Measurements from ENCODE around the gene KLHL33.
"Not testable (repeated sequence)": the region's sequence is repeated elsewhere in the genome, so short reads cannot be mapped to it uniquely, and the experiment has no call there.

The KLHL33 gene

GRCh38 chr14:20435582-20436362, at the start of gene KLHL33:
Gene KLHL33, minus strand, starts transcription at chr14:20436166. Its CDS starts 355 bp downstream, at chr14:20435811.
- no peak for DNase-seq

DNA sequence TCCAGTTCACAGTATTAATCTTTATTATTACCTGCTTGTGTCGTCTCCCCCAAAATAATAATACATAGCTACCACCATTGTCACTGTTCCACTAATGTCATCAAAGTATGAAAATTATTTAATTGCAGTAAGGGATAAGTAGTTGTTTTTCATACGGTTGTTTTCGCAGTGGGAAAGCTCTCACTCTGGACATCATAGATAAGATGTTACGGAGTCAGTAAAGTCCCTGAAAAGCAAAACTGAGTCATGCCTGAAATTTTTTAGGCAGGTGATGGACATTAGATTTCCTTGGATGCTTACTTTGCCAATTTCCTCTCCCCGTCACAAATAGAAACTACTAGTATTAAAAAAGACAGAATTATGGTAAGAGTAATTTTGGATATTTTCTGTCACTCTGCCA, 46.4 kb upstream of the KLHL33 start:
- DNase-seq, result no peak

DNA sequence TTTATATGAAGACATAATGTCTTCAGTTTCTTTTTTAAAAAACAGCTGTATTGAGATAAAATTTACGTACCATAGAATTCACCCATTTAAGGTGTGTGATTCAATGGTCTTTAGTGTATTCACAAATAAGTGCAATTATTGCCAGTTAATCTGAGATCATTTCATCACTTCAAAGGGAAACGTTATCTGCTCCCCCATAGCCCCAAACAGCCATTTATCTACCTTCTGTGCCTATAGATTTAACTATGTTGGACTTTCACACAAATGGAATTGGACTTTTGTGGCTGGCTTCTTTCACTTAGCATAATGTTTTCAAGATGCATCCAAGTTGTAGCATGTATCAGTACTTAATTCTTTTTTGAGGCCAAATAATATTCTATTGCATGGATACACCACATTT, 42.9 kb upstream of the KLHL33 start:
- no peak for DNase-seq

DNA sequence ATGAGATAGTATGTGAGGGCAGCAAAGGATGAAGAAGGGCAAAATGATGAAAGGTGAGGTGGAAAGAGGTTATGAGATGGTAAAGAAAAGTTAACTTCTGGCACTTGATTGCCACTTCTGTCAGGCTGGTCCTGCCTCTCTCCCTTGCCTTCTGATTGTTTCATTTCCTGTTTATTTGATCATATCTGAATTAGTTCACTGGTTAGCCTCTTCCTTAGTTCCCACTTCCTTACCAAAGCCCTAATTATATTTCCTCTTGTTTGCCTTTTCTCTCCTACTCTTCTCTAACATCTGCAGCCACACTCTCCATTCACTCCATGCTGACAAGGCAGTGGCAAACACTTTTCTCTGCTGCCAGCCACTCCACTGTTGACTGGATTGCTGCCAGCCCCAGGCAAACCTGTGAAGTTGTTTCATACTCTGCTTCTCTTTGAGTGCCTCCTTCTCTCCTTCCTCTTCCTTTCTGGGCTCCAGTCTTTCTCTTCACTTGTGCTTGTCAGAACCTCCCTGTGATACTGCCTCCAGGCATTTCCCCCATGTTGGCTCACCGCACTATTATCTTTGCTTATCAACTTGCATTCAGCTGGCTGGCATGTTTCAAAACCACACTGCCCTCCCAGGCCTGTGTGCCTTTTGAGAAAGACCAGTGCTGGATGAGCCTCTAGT, 41.4 kb upstream of the KLHL33 start:
- peak; percentile 22 for DNase-seq

DNA sequence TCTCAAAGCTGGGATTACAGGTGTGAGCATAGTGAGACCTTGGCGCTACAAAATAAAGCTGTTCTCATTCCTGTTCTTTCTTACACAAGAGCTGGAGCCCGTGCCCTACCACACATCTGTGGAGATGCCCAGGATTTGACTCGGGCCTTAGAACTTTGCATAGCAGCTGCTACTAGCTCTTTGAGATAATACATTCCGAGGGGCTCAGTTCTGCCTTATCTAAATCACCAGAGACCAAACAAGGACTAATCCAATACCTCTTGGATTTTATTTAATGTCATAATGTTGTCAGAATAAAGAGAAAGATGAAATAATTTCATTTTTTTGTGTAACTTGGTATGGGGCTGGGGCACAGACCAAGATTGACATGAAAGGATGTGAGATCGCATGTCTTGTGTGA, 40.8 kb upstream of the KLHL33 start:
- DNase-seq, result no peak

GRCh38 chr14:20472536-20473169, 36.7 kb upstream of the KLHL33 start:
- DNase-seq, result no peak

DNA sequence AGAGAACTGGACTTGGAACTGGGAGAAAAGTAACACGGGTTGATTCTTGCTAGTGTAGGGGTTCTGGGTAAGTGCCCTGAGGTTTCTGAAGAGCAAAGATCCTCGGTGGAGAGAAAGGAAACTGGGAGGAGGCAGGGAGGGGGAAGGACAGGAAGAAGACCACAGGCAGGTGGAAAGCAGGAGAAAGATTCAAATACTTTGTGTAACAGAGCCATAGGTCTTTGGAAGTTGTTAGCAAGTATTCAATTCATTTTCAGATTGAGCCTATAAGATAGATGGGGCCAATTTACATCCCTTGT, 34.6 kb upstream of the KLHL33 start:
- DNase-seq, result no peak

GRCh38 chr14:20469890-20470602, 34.1 kb upstream of the KLHL33 start:
- peak; percentile 37 for DNase-seq

DNA sequence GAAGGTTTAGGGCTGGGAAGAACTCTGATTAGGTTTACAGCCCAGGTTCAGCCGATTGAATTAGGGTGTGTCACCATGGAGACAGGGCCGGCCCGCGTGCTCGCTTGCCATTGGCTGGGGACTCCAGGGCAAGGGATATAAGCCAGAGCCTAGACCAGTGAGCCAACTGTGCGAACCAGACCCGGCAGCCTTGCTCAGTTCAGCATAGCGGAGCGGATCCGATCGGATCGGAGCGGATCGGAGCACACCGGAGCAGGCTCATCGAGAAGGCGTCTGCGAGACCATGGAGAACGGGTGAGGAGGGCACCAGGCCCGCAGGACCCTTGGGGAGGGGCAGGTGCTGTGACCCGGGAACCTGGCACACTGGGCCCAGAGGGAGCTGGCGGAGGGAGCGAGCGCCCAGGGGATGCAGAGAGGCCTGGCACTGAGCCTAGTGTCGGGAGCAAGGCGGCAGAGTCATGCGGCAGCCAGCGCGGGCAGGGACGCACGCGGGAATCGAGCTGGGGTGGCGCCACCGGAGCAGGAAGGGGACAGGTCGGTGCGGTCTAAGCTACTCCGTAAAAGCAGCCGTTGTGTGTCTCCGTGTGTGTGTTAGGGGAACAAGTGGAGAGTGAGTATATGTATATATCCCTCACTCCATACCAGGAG, 33.4 kb upstream of the KLHL33 start, which contains the start of gene PNP:
PNP (plus strand) TSS at position 165 of the 648 bp plus-strand sequence; CDS start at position 284, 119 bp downstream.
- peak; percentile 80 for DNase-seq

DNA sequence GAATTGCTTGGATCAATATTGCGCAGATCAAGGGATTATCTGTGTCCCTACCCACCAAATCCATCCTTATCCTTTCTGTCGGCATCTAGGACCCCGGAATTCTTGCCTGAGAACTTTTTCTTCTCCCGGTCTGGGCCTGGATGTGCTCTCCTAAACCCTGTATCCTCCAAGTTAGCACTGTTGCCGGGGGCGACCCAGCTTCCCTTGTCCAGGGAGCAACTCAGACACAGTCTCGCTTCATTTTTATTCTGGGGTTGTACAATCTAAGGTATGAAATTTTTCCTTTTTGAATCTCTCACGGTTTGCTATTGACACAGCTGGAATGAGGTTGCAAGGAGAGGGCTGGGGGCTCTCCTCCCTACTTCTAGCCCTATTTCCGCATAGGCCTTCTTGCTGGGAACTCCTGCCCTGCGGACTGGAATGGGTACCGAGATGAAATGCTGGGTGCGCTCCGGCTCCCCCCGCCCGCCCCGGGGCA, 32.8 kb upstream of the KLHL33 start:
- no peak for DNase-seq

DNA sequence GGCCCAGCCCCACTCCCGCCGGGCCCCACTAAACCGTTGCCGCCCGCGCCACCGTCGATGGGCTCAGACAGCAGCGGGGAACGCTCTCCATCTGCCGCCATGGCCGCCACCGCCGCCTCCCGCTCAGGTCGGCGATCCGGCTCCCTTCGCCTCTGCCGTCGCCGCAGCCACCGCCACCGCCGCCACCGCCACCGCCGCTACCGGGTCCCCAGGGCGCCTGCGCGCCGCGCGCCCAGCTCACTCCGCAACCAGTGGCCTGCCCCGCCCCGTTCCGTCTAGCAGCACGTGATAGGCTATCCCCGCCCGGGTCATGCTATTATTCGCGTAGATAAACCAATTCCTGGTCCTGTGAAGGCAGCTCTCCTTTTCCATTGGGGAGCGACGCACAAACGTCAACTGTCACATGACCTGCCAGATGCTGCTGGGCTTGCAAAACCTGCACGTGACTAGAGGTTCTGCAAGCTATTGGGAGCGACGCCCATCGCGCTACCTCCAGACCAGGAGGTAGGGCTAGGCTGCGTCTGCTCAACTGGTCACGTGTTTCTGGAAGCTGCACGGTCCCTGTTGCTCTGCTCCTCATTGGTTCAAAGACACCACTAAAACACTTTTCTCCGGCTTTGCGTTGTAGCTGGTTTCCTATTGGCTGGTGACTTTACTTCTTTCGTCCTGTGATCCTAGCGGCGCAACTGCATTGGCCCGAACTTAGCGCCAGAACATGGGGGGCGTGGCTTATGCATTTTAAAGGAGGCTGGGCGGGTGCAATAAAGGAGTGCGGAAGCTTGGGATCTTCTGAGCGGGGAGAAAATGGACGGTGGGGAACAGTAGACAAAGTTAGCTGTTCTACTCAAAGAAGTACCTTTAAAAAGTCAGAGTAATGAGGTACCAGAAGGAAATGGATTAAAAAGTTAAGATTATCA, 25.5 kb upstream of the KLHL33 start, which contains the start of gene PIP4P1:
PIP4P1 (minus strand) TSS at position 210 of the 917 bp plus-strand sequence; CDS start at position 101, 109 bp downstream.
- peak; percentile 97 for DNase-seq

DNA sequence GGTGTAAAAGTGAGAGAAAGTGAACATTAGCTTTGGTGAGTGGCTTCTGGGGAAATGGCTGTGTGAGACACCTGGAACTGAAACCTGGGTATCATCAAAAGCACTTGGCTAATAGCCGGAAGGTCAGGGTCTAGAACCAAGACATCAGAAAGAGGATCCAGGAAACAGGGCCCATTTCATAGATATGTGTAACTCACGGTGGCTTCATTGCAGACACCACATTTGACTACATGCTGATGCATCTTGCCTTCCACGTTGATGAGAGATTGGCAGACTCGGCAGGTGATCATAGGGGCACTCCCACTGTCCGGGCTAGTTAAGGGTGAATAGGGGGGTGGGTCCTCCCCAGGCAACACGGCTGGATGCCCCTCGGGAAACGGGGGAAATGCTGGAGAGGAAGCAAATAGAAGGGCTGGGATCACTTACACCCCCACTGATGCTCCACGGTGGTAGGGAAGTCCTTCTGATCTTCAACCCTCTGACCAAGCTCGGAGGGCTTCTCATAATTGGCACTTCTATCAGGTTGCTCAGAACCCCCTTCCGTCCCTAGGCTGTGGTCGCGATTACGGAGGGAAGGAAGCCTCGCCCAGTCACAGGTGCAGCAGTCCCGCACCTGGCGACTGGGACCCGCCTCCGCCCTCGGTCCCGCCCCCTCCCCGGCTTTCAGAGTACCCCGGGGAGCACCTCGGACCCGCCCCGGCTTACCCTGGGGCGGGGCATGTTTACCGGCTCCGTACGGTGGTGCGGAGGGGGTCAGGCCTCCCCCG, 24.7 kb upstream of the KLHL33 start:
- peak; percentile 51 for DNase-seq

- DNase-seq, result no peak
Measured at GRCh38 chr14:20458031-20458789, 22.2 kb upstream of the KLHL33 start.

DNA sequence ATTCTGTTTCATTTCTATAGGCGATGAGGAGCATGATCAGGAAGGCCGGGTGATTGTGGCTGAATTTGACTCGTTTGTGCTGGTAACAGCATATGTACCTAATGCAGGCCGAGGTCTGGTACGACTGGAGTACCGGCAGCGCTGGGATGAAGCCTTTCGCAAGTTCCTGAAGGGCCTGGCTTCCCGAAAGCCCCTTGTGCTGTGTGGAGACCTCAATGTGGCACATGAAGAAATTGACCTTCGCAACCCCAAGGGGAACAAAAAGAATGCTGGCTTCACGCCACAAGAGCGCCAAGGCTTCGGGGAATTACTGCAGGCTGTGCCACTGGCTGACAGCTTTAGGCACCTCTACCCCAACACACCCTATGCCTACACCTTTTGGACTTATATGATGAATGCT, 21.0 kb upstream of the KLHL33 start:
- DNase-seq, result no peak

DNA sequence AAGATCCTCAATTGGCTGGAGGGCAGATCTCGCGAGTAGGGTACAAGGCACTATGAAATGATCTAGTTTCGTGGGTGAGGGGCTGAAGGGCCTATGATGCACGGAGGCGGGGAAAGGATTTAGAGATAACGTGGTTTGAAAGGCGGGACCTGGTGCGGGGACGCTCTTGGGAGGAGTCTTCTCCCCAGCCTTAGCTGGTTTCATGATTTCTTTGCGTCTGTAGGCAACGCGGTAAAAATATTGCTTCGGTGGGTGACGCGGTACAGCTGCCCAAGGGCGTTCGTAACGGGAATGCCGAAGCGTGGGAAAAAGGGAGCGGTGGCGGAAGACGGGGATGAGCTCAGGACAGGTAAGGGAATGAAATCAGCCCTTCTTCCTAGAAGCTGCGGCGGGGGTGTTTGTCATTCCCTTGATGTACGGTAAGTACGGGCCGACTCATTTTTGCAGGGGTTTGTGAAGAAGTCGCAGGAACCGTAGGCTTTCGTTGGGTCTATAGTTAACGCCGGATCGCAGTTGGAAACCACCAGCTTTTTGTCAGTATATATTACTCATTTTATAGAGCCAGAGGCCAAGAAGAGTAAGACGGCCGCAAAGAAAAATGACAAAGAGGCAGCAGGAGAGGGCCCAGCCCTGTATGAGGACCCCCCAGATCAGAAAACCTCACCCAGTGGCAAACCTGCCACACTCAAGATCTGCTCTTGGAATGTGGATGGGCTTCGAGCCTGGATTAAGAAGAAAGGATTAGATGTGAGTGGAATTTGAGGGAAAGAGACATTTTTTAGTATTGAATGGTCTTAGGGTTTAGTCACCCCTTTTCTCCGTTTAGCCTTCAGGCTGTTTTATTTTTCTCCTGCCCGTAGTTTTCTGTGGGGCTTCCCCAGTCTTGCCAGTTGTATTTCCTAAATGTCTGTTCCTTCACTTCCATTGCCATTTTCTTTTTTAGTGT, 19.7 kb upstream of the KLHL33 start:
- no peak for DNase-seq

DNA sequence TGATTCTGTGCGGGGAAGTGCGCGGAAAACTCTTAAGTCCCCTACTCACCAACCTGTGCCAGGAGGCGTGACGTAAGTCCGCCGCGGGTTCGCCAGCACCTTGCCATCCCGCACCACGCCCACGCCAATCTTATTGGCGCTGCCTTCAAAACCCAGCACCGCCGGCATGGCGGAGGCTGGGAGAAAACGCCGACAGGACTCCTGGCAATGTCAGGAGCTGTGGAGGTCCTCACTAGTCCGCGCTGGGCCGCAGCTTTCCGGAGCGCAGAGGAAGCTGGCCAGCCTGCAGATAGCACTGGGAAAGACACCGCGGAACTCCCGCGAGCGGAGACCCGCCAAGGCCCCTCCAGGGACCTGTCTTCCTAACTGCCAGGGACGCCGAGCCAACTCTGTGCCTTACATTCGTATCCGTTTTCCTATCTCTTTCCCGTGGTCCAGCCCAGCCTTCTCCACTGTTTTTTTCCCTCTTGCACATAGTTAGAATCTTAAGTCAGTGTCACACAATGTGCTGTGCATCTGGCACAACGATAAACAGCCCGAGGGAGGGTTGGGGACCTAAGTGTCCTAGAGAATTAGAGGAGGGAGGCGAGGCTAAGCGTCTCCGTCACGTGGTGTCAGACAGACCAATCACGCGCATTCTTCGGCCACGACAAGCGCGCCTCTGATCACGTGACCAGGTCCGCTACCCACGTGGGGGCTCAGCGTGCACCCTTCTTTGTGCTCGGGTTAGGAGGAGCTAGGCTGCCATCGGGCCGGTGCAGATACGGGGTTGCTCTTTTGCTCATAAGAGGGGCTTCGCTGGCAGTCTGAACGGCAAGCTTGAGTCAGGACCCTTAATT, 18.8 kb upstream of the KLHL33 start, which contains the start of the genes APEX1 and OSGEP:
APEX1 (plus strand) TSS at position 711 of the 839 bp plus-strand sequence. CDS start 420 bp downstream, outside the sequence.
OSGEP (minus strand) TSS at position 297 of the 839 bp plus-strand sequence; CDS start at position 168, 129 bp downstream.
- peak; percentile 96 for DNase-seq

DNA sequence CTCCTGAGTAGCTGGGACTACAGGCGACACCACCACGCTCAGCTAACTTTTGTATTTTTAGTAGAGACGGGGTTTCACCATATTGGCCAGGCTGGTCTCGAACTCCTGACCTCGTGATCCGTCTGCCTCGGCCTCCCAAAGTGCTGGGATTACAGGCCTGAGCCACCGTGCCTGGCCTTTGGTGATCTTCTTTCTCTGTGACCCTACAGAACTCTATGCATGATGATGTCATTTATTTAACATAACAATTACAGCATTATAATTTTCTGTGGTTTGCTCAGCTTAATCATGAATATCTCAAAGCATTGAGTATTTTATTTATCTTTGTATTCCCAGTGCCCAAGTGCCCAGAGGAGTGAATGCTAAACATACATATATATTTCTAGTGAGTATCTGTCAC, 16.9 kb upstream of the KLHL33 start:
- not testable (repeated sequence) for DNase-seq
